Measurements from ENCODE around the gene ELAC2.

Gene ELAC2

GRCh38 chr17:13017655-13018459 is at the start of gene ELAC2:
Gene ELAC2, minus strand, starts transcription at chr17:13018027. Its CDS starts 80 bp downstream, at chr17:13017947.
- peak; percentile 97 for DNase-seq (ENCODE audit: low spot score)
- TF ChIP-seq CTCF (IDR thresholded peaks at IDR 0.05; ENCODE audit: extremely low read depth, missing control alignments), result no peak

- TF ChIP-seq CTCF (IDR thresholded peaks at IDR 0.05; ENCODE audit: extremely low read depth, missing control alignments), result no peak
- no peak for DNase-seq (ENCODE audit: low spot score)
Measured at GRCh38 chr17:13065032-13065431, 47.2 kb upstream of the ELAC2 start.

GRCh38 chr17:13055131-13055530 is 37.3 kb upstream of the ELAC2 start:
- TF ChIP-seq CTCF (IDR thresholded peaks at IDR 0.05; ENCODE audit: extremely low read depth, missing control alignments), result no peak

GRCh38 chr17:13054666-13055065 is 36.8 kb upstream of the ELAC2 start:
- no peak for TF ChIP-seq CTCF (IDR thresholded peaks at IDR 0.05; ENCODE audit: extremely low read depth, missing control alignments)
- no peak for DNase-seq (ENCODE audit: low spot score)

More at GRCh38 chr17:13055131-13055530, 37.3 kb upstream of the ELAC2 start:
- no peak for DNase-seq (ENCODE audit: low spot score)

- DNase-seq (ENCODE audit: low spot score), result no peak
- TF ChIP-seq CTCF (IDR thresholded peaks at IDR 0.05; ENCODE audit: extremely low read depth, missing control alignments), result no peak
Measured at GRCh38 chr17:13051915-13052314, 34.1 kb upstream of the ELAC2 start.

GRCh38 chr17:13047011-13047606 is 29.3 kb upstream of the ELAC2 start:
- no peak for TF ChIP-seq CTCF (IDR thresholded peaks at IDR 0.05; ENCODE audit: extremely low read depth, missing control alignments)
- no peak for DNase-seq (ENCODE audit: low spot score)

GRCh38 chr17:13046361-13046760 is 28.5 kb upstream of the ELAC2 start:
- TF ChIP-seq CTCF (IDR thresholded peaks at IDR 0.05; ENCODE audit: extremely low read depth, missing control alignments), result no peak

More at GRCh38 chr17:13046361-13046760, 28.5 kb upstream of the ELAC2 start:
- DNase-seq (ENCODE audit: low spot score), result no peak
